Thyroid gland (tissue), 4 donors: Measurements from ENCODE around the gene DPYD. TPM values are rescaled to one million over a fixed set of nuclear protein-coding genes. Genes with fewer than 3 reads are reported as not detected.
A peak's percentile ranks its signal among the peaks of the same experiment; 100 is the strongest.

Source experiments
- DNase-seq, 2 donors: peaks; one replicate each; pipeline ENCODE4 v3.0.0-alpha.2; 2019
- H3K27ac ChIP-seq, 3 donors: fragments of 200-600 bp; sonication (generic); 1 replicate in 2 of 3; 2 replicates in 1 of 3; pipeline ENCODE4 v1.5.1; 2016 to 2019; ENCODE audit warnings: mild to moderate bottlenecking in 1 of 3, moderate library complexity in 1 of 3
- H3K27me3 ChIP-seq: fragments of 200-600 bp; sonication (generic); one replicate; pipeline ENCODE4 v1.5.1; 2019
- H3K36me3 ChIP-seq, 2 donors: fragments of 200-600 bp; sonication (generic); one replicate each; pipeline ENCODE4 v1.5.1; 2016 to 2019
- H3K4me1 ChIP-seq, 2 donors: fragments of 200-600 bp; sonication (generic); one replicate each; pipeline ENCODE4 v1.5.1; 2017 to 2019
- H3K4me3 ChIP-seq, 3 donors: fragments of 200-600 bp; sonication (generic); replicated peaks in 1 of 3; 1 replicate in 2 of 3; 2 replicates in 1 of 3; pipeline ENCODE4 v1.5.1; 2016; ENCODE audit warnings: mild to moderate bottlenecking in 1 of 3
- H3K9me3 ChIP-seq: fragments of 200-600 bp; sonication (generic); one replicate; pipeline ENCODE4 v1.5.1; 2017
- POLR2A ChIP-seq, 2 donors: fragments of 450-650 bp; IDR thresholded peaks; one replicate each; pipeline ENCODE4 v1.6.1; 2017; ENCODE audit warnings: antibody characterized with exemption in 2 of 2, mild to moderate bottlenecking in 2 of 2, moderate library complexity in 1 of 2
- WGBS, 2 donors: methylation state at CpG; one replicate each; pipeline ENCODE4 v1.1.5; 2017; 5-methylcytosine and 5-hydroxymethylcytosine counted together
- intact Hi-C: fragments of 100-400 bp; cut with DNase I; formaldehyde crosslinking; loops from one replicate; pipeline ENCODE4 v1.15.1; 2023
- total RNA-seq, 4 donors: library from RNA; depleted of rRNA; stranded (reverse); fragments of >200 nt; gene quantifications; one replicate each; pipeline ENCODE4 v1.2.3, GENCODE V29; 2016
- TF ChIP-seq, protein P1 (sequence below), 6 experiments: fragments of 200-600 bp in 3 of 6; fragments of 450-650 bp in 3 of 6; sonication (generic) in 3 of 6; IDR thresholded peaks; one replicate each; pipeline ENCODE4 v1.5.1; 2016 to 2019; ENCODE audit warnings: antibody characterized with exemption in 6 of 6, mild to moderate bottlenecking in 2 of 6, inconsistent platforms in 1 of 6, moderate library complexity in 1 of 6

The DPYD gene
- total RNA-seq, 4 donors from 2014 or later = 27.3 to 54.0 (median 39.5) TPM

DNA sequence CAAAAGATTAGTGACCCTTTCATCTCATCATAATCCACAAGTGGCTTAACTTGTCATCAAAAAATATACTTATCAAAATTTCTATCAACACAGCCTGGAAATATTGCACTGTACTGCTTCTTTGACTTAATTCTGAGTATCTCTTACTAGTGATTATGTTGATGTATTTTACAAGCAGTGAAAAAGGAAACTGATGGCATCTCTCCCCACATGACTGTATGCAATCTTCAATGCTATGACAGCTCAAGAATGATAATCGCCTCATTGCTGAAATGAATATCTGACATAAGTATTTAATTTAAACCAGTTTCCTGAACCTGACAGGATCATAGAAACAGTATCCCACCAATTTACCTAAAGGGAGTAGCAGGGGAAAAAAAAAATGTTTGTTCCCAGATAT, 79.5 kb downstream of the DPYD start:
- WGBS, 2 donors = 91 to 96% methylated on average over 1 of the region's 1 CpG
- Histone ChIP-seq H3K4me3 (no peak overlapping the region), H3K9me3 (no peaks in the 10 kb centered on the region), H3K36me3 (no peaks in the 10 kb centered on the region), H3K27me3 (no peaks in the 10 kb centered on the region), H3K27ac (no peak overlapping the region), H3K4me1 (no peaks in the 10 kb centered on the region)
- no peak for TF ChIP-seq POLR2A (IDR thresholded peaks at IDR 0.05)
- TF ChIP-seq, protein P1, sequence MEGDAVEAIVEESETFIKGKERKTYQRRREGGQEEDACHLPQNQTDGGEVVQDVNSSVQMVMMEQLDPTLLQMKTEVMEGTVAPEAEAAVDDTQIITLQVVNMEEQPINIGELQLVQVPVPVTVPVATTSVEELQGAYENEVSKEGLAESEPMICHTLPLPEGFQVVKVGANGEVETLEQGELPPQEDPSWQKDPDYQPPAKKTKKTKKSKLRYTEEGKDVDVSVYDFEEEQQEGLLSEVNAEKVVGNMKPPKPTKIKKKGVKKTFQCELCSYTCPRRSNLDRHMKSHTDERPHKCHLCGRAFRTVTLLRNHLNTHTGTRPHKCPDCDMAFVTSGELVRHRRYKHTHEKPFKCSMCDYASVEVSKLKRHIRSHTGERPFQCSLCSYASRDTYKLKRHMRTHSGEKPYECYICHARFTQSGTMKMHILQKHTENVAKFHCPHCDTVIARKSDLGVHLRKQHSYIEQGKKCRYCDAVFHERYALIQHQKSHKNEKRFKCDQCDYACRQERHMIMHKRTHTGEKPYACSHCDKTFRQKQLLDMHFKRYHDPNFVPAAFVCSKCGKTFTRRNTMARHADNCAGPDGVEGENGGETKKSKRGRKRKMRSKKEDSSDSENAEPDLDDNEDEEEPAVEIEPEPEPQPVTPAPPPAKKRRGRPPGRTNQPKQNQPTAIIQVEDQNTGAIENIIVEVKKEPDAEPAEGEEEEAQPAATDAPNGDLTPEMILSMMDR (IDR thresholded peaks at IDR 0.05) = no peak
- intact Hi-C loops = no loop called here
- no peak for DNase-seq

DNA sequence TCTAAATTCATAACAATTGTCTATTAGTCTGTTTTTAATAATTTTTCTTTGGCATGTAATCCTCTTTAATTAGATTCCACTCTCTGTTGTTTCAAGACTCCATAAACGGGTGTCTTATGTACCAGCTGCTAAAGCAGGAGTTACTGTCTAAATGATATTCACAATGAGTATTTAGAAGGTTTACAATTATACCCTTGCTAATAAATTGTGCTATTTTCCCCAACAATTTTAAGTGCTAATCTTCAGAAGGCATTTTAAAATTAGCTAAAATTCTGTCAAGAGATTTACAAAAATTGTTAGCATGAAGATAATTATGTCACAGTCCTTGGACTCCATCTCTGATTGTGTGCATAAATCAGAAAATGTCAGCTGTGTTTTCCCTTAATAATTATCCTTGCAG, 83.7 kb downstream of the DPYD start:
- H3K4me1 ChIP-seq = no peaks in the 10 kb centered on the region
- H3K27me3 ChIP-seq = no peaks in the 10 kb centered on the region
- intact Hi-C loops = no loop called here
- TF ChIP-seq, protein P1 (IDR thresholded peaks at IDR 0.05) = no peak
- no peak for TF ChIP-seq POLR2A (IDR thresholded peaks at IDR 0.05)
- DNase-seq = no peak
- no peak overlapping the region for H3K4me3 ChIP-seq
- no peak overlapping the region for H3K27ac ChIP-seq
- H3K36me3 ChIP-seq = no peaks in the 10 kb centered on the region
- H3K9me3 ChIP-seq = no peaks in the 10 kb centered on the region
- WGBS, 2 donors = 52 to 60% methylated on average over 1 of the region's 1 CpG

DNA sequence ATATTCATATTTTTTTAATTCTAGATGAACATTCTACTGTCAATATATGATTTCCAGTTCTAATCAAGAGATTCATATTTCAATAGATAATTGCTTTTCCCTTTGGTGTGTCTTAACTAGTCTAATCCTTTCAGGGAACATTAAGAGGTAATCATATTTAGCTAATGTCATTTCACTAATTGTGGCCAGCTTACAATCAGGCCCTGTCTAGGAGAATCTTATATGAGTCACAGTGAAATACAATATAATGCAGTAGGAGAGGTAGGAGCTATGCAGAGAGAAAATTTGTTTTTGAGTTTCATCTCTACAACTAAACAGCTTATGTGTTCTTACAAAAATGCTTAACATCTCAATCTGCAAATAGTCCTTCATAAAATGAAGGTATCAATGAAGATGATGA, 85.9 kb downstream of the DPYD start:
- Histone ChIP-seq H3K9me3 (no peaks in the 10 kb centered on the region), H3K36me3 (no peaks in the 10 kb centered on the region), H3K4me1 (no peaks in the 10 kb centered on the region), H3K4me3 (no peak overlapping the region), H3K27me3 (no peaks in the 10 kb centered on the region), H3K27ac (no peak overlapping the region)
- no peak for DNase-seq
- intact Hi-C loops = no loop called here
- TF ChIP-seq, protein P1 (IDR thresholded peaks at IDR 0.05) = no peak
- no peak for TF ChIP-seq POLR2A (IDR thresholded peaks at IDR 0.05)

DNA sequence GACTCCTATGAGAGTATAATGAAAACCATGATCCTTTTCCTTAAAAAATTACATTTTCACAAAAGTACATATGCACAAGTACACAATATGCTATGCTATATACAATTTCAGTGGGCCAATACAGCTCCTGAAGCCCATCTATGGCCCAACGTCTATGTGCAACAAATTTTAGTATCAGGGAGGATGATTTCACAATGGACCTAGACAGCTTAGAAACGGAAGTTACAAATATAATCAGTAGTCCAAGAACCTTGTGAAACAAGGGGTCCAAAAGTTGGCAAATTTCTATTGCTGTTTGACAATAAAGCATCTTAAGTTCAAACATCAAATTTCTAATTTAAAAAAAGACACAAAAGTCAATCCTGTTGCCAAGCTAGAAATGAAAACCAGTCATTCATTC, 87.0 kb downstream of the DPYD start:
- no peak for DNase-seq
- WGBS, 2 donors = 90% methylated on average over 2 of the region's 2 CpGs
- Histone ChIP-seq H3K4me3 (no peak overlapping the region), H3K9me3 (no peaks in the 10 kb centered on the region), H3K27ac (no peak overlapping the region), H3K27me3 (no peaks in the 10 kb centered on the region), H3K4me1 (no peaks in the 10 kb centered on the region), H3K36me3 (no peaks in the 10 kb centered on the region)
- intact Hi-C loops = no loop called here
- TF ChIP-seq, protein P1 (IDR thresholded peaks at IDR 0.05) = no peak
- TF ChIP-seq POLR2A (IDR thresholded peaks at IDR 0.05) = no peak

DNA sequence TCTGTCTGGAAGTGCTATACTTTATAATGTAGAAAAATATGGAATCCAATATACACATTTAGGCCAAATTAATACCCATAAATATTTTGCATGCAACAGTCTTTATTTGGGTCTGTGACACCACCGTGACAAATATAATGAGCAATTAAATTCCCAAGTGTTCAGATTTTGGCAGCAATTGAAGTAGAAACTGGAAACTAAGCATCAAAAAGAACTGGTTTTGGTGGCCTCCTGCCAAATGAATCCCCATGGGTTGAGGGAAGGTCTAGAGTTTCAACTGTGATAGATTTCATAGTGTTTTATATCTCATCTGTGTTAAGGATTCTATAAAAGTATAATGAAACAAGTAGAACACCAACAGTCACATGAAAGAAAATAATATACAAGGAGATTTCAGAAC, 88.4 kb downstream of the DPYD start:
- Histone ChIP-seq H3K4me3 (no peak overlapping the region), H3K4me1 (no peaks in the 10 kb centered on the region), H3K27ac (no peak overlapping the region), H3K27me3 (no peaks in the 10 kb centered on the region), H3K9me3 (no peaks in the 10 kb centered on the region), H3K36me3 (no peaks in the 10 kb centered on the region)
- TF ChIP-seq, protein P1 (IDR thresholded peaks at IDR 0.05) = no peak
- no peak for TF ChIP-seq POLR2A (IDR thresholded peaks at IDR 0.05)
- 50 to 64% methylated on average over 1 of the region's 1 CpG for WGBS, 2 donors
- DNase-seq = peak in 1 of 2 donors; percentile 8
- intact Hi-C loops = no loop called here
